Measurements from ENCODE around the gene WDR46.
"Not testable (repeated sequence)": the region's sequence is repeated elsewhere in the genome, so short reads cannot be mapped to it uniquely, and the experiment has no call there.

WDR46 gene

DNA sequence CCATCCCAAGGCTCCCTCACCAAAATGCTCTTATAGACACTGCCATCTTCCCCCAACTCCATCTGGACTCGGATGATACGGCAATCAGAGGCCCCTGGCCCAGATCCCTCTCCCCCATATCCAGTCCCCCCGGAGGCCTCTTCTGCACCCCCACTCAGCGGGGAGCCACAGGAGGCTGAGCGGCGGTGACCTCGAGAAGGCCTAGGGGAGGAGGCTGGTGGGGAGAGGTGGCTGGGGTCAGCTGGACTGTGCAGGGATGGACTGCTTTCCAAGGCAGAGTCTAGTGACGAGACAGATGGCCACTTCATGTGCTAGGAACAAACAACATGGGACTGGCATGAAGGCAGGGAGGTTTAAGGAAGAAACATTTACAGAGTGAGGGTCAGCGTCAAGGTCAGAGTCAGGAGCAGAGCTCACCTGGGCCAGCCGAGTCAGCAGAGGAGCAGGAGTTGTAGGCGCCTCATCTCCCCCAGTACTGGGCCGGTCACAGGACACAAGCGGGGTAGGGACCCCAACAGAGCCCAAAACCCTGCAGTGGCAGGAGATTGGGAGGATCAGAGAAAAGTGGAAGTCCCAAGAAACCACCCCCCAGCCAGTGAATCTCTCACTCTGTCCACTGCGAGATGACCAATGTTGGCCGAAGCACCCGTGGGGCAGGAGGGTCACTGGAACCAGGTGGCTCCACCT, 4.1 kb upstream of the WDR46 start:
- POLR2A ChIA-PET = no interaction called here
- no peak for DNase-seq (ENCODE audit: extremely low spot score)
- CTCF ChIA-PET = interaction anchor here (2.7 kb wide), 1 partner anchor 16 kb away, joined by 8 read pairs; the partner anchor contains the start of gene B3GALT4
- TF ChIP-seq, protein P1, sequence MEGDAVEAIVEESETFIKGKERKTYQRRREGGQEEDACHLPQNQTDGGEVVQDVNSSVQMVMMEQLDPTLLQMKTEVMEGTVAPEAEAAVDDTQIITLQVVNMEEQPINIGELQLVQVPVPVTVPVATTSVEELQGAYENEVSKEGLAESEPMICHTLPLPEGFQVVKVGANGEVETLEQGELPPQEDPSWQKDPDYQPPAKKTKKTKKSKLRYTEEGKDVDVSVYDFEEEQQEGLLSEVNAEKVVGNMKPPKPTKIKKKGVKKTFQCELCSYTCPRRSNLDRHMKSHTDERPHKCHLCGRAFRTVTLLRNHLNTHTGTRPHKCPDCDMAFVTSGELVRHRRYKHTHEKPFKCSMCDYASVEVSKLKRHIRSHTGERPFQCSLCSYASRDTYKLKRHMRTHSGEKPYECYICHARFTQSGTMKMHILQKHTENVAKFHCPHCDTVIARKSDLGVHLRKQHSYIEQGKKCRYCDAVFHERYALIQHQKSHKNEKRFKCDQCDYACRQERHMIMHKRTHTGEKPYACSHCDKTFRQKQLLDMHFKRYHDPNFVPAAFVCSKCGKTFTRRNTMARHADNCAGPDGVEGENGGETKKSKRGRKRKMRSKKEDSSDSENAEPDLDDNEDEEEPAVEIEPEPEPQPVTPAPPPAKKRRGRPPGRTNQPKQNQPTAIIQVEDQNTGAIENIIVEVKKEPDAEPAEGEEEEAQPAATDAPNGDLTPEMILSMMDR (IDR thresholded peaks at IDR 0.05; ENCODE audit: control extremely low read depth, extremely low read depth, low read depth, missing control alignments) = no peak

GRCh38 chr6:33290459-33290858, 1.4 kb upstream of the WDR46 start:
- TF ChIP-seq, protein P1 (IDR thresholded peaks at IDR 0.05; ENCODE audit: control extremely low read depth, extremely low read depth, low read depth, missing control alignments) = no peak
- ChIA-PET POLR2A (interaction anchor here (0.8 kb wide), 1 partner anchor 23 kb away, joined by 4 read pairs; no protein-coding TSS in a partner anchor), CTCF (interaction anchor here (1.2 to 4.1 kb wide), 7 partner anchors 9 to 410 kb away, joined by 3 to 37 read pairs (median 3); partner anchors contain the start of genes B3GALT4, RPS18 and VPS52)
- no peak for DNase-seq (ENCODE audit: extremely low spot score)

- TF ChIP-seq, protein P1 (IDR thresholded peaks at IDR 0.05; ENCODE audit: control extremely low read depth, extremely low read depth, low read depth, missing control alignments) = no peak
- ChIA-PET POLR2A (interaction anchor here (0.8 to 1.6 kb wide), 4 partner anchors 10 to 22 kb away, joined by 4 to 17 read pairs (median 9); partner anchors contain the start of genes B3GALT4, RGL2, RPS18 and VPS52), CTCF (interaction anchor here (1.2 to 4.1 kb wide), 7 partner anchors 9 to 411 kb away, joined by 3 to 37 read pairs (median 3); partner anchors contain the start of gene B3GALT4)
- DNase-seq (ENCODE audit: extremely low spot score) = no peak
These were observed 811 bp upstream of the WDR46 start for GRCh38 chr6:33289784-33290315.

DNA sequence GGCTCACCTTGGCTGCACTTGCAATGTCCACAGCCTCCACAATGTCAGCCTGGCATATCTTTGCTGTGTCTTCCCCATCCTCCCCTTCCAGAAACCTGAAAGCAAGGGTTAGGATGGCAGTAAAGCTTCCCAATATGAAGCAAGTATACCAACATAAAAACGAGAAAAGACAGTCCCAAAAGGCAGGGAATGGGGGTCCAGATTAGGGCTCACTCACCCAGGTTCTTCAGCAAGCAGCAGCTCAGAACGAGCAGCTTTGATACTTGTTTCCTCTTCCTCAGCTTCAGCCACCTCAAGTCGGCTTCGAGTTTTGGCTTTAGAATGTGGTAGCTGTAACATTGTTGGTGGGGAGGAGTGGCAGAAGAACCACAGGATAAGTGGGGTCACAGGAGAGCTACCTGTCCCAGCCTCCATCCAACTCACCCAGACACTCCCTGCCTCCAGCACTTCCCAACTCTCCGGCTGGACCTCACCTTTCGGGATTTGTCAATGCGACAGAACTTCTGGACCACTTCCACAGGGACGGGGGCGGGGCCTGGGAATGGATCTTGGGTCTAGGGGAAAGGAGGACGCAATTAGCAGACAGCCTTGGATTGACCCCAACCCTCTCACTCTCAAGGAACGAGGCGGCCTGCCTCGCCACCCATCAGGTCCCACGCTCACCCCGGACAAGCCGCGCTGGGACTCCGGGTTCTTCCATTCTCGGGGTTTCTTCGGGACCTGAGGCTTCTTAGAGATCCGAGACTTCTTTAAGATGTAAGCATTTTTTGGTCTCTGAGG, 708 bp downstream of the WDR46 start:
- ChIA-PET POLR2A (interaction anchor here (0.6 to 1.6 kb wide), 7 partner anchors 8 to 316 kb away, joined by 3 to 17 read pairs (median 6); partner anchors contain the start of genes RGL2, RPS18 and VPS52), CTCF (interaction anchor here (1.0 to 4.1 kb wide), 8 partner anchors 7 to 138 kb away, joined by 3 to 37 read pairs (median 4); partner anchors contain the start of genes B3GALT4 and RGL2)
- no peak for DNase-seq (ENCODE audit: extremely low spot score)
- TF ChIP-seq, protein P1 (IDR thresholded peaks at IDR 0.05; ENCODE audit: control extremely low read depth, extremely low read depth, low read depth, missing control alignments) = no peak

DNA sequence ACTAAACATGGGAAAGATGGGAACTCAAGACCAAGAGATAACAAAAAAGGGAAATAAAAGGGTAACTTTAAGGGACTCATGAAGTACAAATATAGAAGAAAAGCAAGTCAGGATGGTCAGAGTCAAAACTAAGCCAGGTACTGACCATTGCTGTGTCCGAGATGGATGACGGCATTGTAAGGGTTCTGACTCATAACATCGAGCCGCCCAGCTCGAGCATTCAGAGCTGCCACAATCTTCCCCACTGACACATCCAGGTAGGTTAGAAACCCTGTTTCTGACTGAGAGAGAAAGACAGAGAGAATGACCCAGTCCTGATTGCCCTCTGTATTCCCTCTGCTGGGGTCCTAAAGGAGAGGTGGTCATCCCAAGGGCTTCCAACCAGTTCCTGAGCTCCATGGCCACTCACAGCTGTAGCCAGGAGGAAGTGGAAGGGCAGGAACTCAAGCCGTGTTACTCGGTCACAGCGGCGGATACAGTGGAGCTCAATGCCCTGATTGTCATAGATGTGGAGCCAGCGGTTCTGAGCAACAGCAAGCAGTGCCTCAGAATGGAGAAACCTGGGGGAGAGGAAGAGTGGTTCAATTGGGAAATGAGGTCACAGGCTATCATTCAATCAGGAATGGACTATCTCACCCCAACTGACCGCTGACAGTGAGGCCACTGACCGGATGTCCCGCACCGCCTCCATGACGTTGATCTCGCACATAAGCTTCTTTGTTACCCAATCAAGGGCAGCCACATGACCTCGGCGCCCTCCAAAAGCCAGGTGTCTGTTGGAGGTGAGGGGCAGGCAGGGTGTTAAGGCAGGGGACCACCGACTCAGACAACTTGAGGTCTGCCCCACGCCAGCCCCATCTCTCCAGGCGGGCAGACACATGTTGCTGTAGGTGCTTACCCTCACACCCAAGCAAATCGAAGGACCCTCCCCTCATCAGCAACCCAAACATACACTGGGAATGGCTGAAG, 1.8 kb downstream of the WDR46 start:
- CTCF ChIA-PET = interaction anchor here (0.8 to 4.1 kb wide), 6 partner anchors 9 to 55 kb away, joined by 3 to 37 read pairs (median 3); partner anchors contain the start of genes B3GALT4, RGL2, RPS18 and VPS52

DNA sequence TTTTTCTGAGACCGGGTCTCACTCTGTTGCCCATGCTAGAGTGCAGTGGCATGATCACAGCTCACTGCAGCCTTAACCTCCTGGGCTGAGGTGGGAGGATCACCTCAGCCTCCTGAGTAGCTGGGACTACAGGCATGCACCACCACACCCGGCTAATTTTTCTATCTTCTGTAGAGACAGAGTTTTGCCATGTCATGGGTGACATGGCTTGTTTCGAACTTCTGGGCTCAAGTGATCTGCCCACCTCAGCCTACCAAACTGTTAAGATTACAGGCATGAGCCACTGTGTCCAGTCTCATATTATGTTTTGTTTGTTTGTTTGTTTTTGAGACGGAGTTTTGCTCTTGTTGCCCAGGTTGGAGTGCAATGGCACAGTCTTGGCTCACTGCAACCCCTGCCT, 3.8 kb downstream of the WDR46 start:
- DNase-seq (ENCODE audit: extremely low spot score); POLR2A ChIA-PET; CTCF ChIA-PET: not testable (repeated sequence)

More for the DNA sequence above, 1.8 kb downstream of the WDR46 start:
- POLR2A ChIA-PET = interaction anchor here (0.6 to 1.2 kb wide), 3 partner anchors 16 to 1033 kb away, joined by 3 to 6 read pairs (median 5); partner anchors contain the start of genes RPS18 and VPS52
- DNase-seq (ENCODE audit: extremely low spot score) = no peak
- TF ChIP-seq, protein P1 (IDR thresholded peaks at IDR 0.05; ENCODE audit: control extremely low read depth, extremely low read depth, low read depth, missing control alignments) = no peak

All from GM10248 (cell line).